IMR-90 (cell line): ENCODE measurements around the gene EXOC3L2. TPM values are rescaled to one million over a fixed set of nuclear protein-coding genes. Genes with fewer than 3 reads are reported as not detected.

Experiments used
- ATAC-seq: fragments of 200-7000 bp; cut with Tn5 transposase; 2 replicates; pipeline ENCODE4 v1.9.1; 2020; ENCODE audit warnings: low read depth, mild to moderate bottlenecking, moderate library complexity
- BruUV-seq: library from RNA; stranded (reverse); fragments of 400-500 nt; replicated peaks from 2 replicates; lab custom pipeline; 2021; lab: Mats Ljungman, UMichigan
- CTCF ChIA-PET: fragments of 300-600 bp; formaldehyde crosslinking; extraction: SDS; loops from one replicate; lab custom pipeline; 2021; ENCODE audit warnings: antibody characterized with exemption; lab: Yijun Ruan, JAX
- POLR2A ChIA-PET: fragments of 300-600 bp; sonication (Branson Sonifier 250); formaldehyde crosslinking; loops from one replicate; lab custom pipeline; 2022; ENCODE audit warnings: antibody characterized with exemption; ENCODE audit not compliant: unreplicated experiment; lab: Charles Lee
- DNase-seq: peaks from one replicate; pipeline ENCODE4 v3.0.0; 2013
- H2AFZ ChIP-seq: replicated peaks from 2 replicates; pipeline ENCODE3; 2013; ENCODE audit warnings: low read length, mild to moderate bottlenecking; ENCODE audit not compliant: poor library complexity
- H2AK5ac ChIP-seq: 2 replicates; pipeline ENCODE4 v1.6.1; 2013; ENCODE audit warnings: low read depth, low read length, inconsistent platforms
- H2AK9ac ChIP-seq: replicated peaks from 2 replicates; pipeline ENCODE3; 2013; ENCODE audit warnings: mild to moderate bottlenecking, low read depth, low read length, moderate library complexity; ENCODE audit not compliant: poor library complexity
- H2BK120ac ChIP-seq: 2 replicates; pipeline ENCODE4 v1.6.1; 2013; ENCODE audit warnings: low read depth, low read length, inconsistent platforms
- H2BK15ac ChIP-seq: 3 replicates; pipeline ENCODE4 v1.6.1; 2013; ENCODE audit warnings: low read depth, low read length, inconsistent platforms
- H2BK20ac ChIP-seq: 2 replicates; pipeline ENCODE4 v1.6.1; 2013; ENCODE audit warnings: low read depth, mild to moderate bottlenecking, inconsistent platforms, low read length, moderate library complexity
- H2BK5ac ChIP-seq: 2 replicates; pipeline ENCODE4 v1.6.1; 2013; ENCODE audit warnings: mild to moderate bottlenecking, low read depth, low read length, inconsistent platforms; ENCODE audit not compliant: poor library complexity, severe bottlenecking
- H3K14ac ChIP-seq: replicated peaks from 2 replicates; pipeline ENCODE4 v1.6.1; 2013; ENCODE audit warnings: low read depth, low read length, inconsistent platforms
- H3K18ac ChIP-seq: 2 replicates; pipeline ENCODE4 v1.6.1; 2013; ENCODE audit warnings: low read depth, low read length, control low read depth
- H3K23ac ChIP-seq: 2 replicates; pipeline ENCODE4 v1.6.1; 2013; ENCODE audit warnings: low read depth, low read length, inconsistent platforms
- H3K27ac ChIP-seq: 2 replicates; pipeline ENCODE4 v1.5.1; 2013; ENCODE audit warnings: mild to moderate bottlenecking, control low read depth, low read length; ENCODE audit not compliant: insufficient read depth
- H3K27me3 ChIP-seq: 2 replicates; pipeline ENCODE4 v1.6.1; 2013; ENCODE audit warnings: low read length; ENCODE audit not compliant: control insufficient read depth, insufficient read depth
- H3K36me3 ChIP-seq: 2 replicates; pipeline ENCODE4 v1.6.1; 2013; ENCODE audit warnings: low read length, mixed read lengths; ENCODE audit not compliant: control insufficient read depth, insufficient read depth
- H3K4ac ChIP-seq: 2 replicates; pipeline ENCODE4 v1.6.1; 2013; ENCODE audit warnings: low read depth, low read length, inconsistent platforms
- H3K4me1 ChIP-seq: 2 replicates; pipeline ENCODE4 v1.6.1; 2013; ENCODE audit warnings: low read length, mixed read lengths; ENCODE audit not compliant: control insufficient read depth, insufficient read depth
- H3K4me2 ChIP-seq: 2 replicates; pipeline ENCODE4 v1.6.1; 2013; ENCODE audit warnings: low read depth, mild to moderate bottlenecking, control low read depth, low read length, moderate library complexity
- H3K4me3 ChIP-seq: 2 replicates; pipeline ENCODE4 v1.5.1; 2013; ENCODE audit warnings: low read depth, mild to moderate bottlenecking, control low read depth, low read length, moderate library complexity; ENCODE audit not compliant: insufficient read depth
- H3K56ac ChIP-seq: 2 replicates; pipeline ENCODE4 v1.6.1; 2013; ENCODE audit warnings: low read length, inconsistent platforms; ENCODE audit not compliant: insufficient read depth; ENCODE audit errors: extremely low read depth
- H3K79me1 ChIP-seq, 2 experiments: 2 replicates each; pipeline ENCODE4 v1.6.1; 2013; ENCODE audit warnings: low read length in 2 of 2, inconsistent platforms in 1 of 2, low read depth in 1 of 2
- H3K9ac ChIP-seq: 2 replicates; pipeline ENCODE4 v1.6.1; 2013; ENCODE audit warnings: low read depth, low read length, control low read depth
- H3K9me1 ChIP-seq: 2 replicates; pipeline ENCODE4 v1.6.1; 2013; ENCODE audit warnings: low read length, inconsistent platforms; ENCODE audit not compliant: insufficient read depth
- H3K9me3 ChIP-seq: 2 replicates; pipeline ENCODE4 v1.6.1; 2013; ENCODE audit warnings: low read length; ENCODE audit not compliant: control insufficient read depth, insufficient read depth
- H4K20me1 ChIP-seq: 2 replicates; pipeline ENCODE4 v1.6.1; 2013; ENCODE audit warnings: low read length, inconsistent platforms; ENCODE audit not compliant: insufficient read depth
- H4K5ac ChIP-seq: 2 replicates; pipeline ENCODE4 v1.6.1; 2013; ENCODE audit warnings: mild to moderate bottlenecking, low read depth, low read length, control low read depth
- H4K8ac ChIP-seq, 2 experiments: 2 replicates each; pipeline ENCODE4 v1.6.1; 2013; ENCODE audit warnings: low read depth in 2 of 2, low read length in 2 of 2, control low read depth in 1 of 2, inconsistent platforms in 1 of 2
- H4K91ac ChIP-seq: 2 replicates; pipeline ENCODE4 v1.6.1; 2013; ENCODE audit warnings: low read depth, low read length, inconsistent platforms; ENCODE audit not compliant: insufficient read depth
- FOS ChIP-seq: fragments of 150-350 bp; IDR thresholded peaks from 2 replicates; pipeline ENCODE4 v1.6.1; 2016; ENCODE audit warnings: low read depth, low read length
- MAFK ChIP-seq: IDR thresholded peaks from 2 replicates; pipeline ENCODE4 v1.6.1; 2012; ENCODE audit warnings: low read depth, low read length, improper control_type of control experiment
- MXI1 ChIP-seq: IDR thresholded peaks from 2 replicates; pipeline ENCODE4 v1.6.1; 2012; ENCODE audit warnings: low read depth, mild to moderate bottlenecking, low read length, moderate library complexity, borderline replicate concordance
- NFE2L2 ChIP-seq: fragments of 150-350 bp; IDR thresholded peaks from 2 replicates; pipeline ENCODE4 v1.6.1; 2016; ENCODE audit warnings: low read depth, mild to moderate bottlenecking, low read length
- POLR2A ChIP-seq: IDR thresholded peaks from 2 replicates; pipeline ENCODE4 v1.6.1; 2012; ENCODE audit warnings: mild to moderate bottlenecking, low read depth, low read length
- WGBS, 2 experiments: methylation state at CpG; one replicate each; pipeline versions ENCODE4 v1.1.5 to v1.1.7; 2013; ENCODE audit warnings: missing lambda C conversion rate in 2 of 2; ENCODE audit not compliant: insufficient read length in 1 of 2; ENCODE audit errors: extremely low coverage in 2 of 2; 5-methylcytosine and 5-hydroxymethylcytosine counted together
- dilution Hi-C: fragments of 300-500 bp; cut with HindIII; formaldehyde crosslinking; loops from one replicate; pipeline ENCODE4 v1.14.3; 2018; ENCODE audit warnings: low sequenced_read_pairs; ENCODE audit not compliant: unreplicated experiment
- in situ Hi-C: fragments of 300-500 bp; cut with MboI; formaldehyde crosslinking; loops from 3 replicates; pipeline ENCODE4 v1.14.3; 2019; ENCODE audit warnings: low sequenced_read_pairs, inconsistent platforms, mixed read lengths
- intact Hi-C: fragments of 100-400 bp; cut with micrococcal nuclease; formaldehyde crosslinking; loops from 2 replicates; pipeline ENCODE4 v1.10.0; 2022
- polyA plus RNA-seq, 3 experiments: library from polyadenylated mRNA; depleted of rRNA; stranded (reverse); fragments of >200 nt; gene quantifications; 2 replicates each; pipeline ENCODE4 v1.2.3, GENCODE V29; 2012; ENCODE audit warnings: low replicate concordance in 1 of 3
- total RNA-seq: library from RNA; depleted of rRNA; stranded (reverse); fragments of >200 nt; gene quantifications from 2 replicates; pipeline ENCODE4 v1.2.3, GENCODE V29; 2012
- TF ChIP-seq, protein P1 (sequence below): fragments of 150-350 bp; IDR thresholded peaks from 2 replicates; pipeline ENCODE4 v1.6.1; 2016; ENCODE audit warnings: low read depth, mild to moderate bottlenecking, low read length, moderate library complexity, borderline replicate concordance
- TF ChIP-seq, protein P2 (sequence below): conservative IDR thresholded peaks from 2 replicates; pipeline ENCODE4 v1.5.1; 2012; ENCODE audit warnings: mild to moderate bottlenecking, low read depth, low read length, improper control_type of control experiment

EXOC3L2 gene
- total and polyA plus RNA-seq, 2 of the 4 experiments (the other 2 are of a cell fraction), result 0.03 TPM; not detected in 1

DNA sequence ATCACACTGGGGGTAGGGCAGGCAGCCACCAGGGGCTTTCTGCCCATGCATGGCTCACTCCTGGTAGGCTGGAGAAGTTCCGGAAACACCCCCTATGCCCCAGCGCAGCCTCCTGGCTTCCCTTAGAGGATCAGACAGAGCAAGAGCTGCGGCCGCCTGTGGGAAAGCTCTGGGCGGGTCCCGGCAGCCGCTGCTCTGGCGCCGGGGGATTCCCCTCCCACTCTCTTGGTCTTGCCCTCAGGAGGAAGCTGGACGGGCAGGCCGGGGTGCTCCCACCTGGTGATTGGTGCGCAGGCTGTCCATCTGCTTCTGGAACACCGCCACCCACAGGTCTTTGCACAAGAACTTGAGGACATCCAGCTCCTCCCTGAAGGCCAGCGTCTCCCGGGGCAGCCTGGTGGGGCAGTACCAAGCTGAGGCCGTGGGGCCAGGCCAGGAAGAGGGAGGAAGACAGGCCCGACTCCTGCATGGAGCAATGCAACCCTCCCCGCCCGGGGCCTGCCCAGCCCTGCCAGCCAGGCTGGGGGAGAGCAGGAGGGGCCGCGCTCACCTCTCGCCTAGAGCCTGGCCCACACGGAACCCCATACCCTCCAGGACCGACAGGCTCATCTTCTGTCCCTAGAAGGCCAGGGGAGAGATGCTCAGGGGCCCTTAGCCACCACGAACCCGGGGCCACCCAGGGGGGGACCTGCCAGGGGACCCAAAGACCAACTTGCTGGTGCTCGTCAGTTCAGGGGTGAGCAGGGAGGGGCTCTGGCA is 80.5 kb downstream of the EXOC3L2 start:
- Histone ChIP-seq H3K4me2 (no peak overlapping the region), H3K4me1 (peaks cover 2% of the 10 kb centered on the region; the same call in 1 of the 2 replicates)

More for the DNA sequence above, 80.5 kb downstream of the EXOC3L2 start:
- Histone ChIP-seq H3K9me3 (no peaks in the 10 kb centered on the region), H3K23ac (no peak overlapping the region), H3K79me1 (no peaks in the 10 kb centered on the region), H3K9me1 (no peaks in the 10 kb centered on the region), H2BK5ac (no peak overlapping the region), H2AFZ (peak overlapping the region; percentile 85), H2BK20ac (no peak overlapping the region), H3K27ac (no peak overlapping the region), H4K20me1 (peaks cover 5% of the 10 kb centered on the region; the same call in 1 of the 2 replicates), H3K27me3 (peaks cover 17% of the 10 kb centered on the region; the same call in 1 of the 2 replicates), H2BK15ac (no peak overlapping the region), H3K14ac (no peak overlapping the region), H3K9ac (no peak overlapping the region), H2BK120ac (no peak overlapping the region), H3K36me3 (no peaks in the 10 kb centered on the region), H4K5ac (no peak overlapping the region), H3K56ac (no peak overlapping the region), H3K18ac (no peak overlapping the region), H3K4me3 (no peak overlapping the region), H3K4ac (no peak overlapping the region), H2AK9ac (no peak overlapping the region), H4K8ac (no peak overlapping the region), H2AK5ac (no peak overlapping the region), H4K91ac (no peak overlapping the region)
- peak; percentile 46 for DNase-seq
- BruUV-seq, result no TSS peak
- in situ Hi-C loops (no loop called here), intact Hi-C loops (no loop called here), dilution Hi-C loops (no loop called here)
- TF ChIP-seq MXI1 (no peak), NFE2L2 (no peak), POLR2A (no peak), FOS (no peak), MAFK (no peak)
- TF ChIP-seq, protein P1, sequence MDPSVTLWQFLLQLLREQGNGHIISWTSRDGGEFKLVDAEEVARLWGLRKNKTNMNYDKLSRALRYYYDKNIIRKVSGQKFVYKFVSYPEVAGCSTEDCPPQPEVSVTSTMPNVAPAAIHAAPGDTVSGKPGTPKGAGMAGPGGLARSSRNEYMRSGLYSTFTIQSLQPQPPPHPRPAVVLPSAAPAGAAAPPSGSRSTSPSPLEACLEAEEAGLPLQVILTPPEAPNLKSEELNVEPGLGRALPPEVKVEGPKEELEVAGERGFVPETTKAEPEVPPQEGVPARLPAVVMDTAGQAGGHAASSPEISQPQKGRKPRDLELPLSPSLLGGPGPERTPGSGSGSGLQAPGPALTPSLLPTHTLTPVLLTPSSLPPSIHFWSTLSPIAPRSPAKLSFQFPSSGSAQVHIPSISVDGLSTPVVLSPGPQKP, result no peak
- TF ChIP-seq, protein P2, sequence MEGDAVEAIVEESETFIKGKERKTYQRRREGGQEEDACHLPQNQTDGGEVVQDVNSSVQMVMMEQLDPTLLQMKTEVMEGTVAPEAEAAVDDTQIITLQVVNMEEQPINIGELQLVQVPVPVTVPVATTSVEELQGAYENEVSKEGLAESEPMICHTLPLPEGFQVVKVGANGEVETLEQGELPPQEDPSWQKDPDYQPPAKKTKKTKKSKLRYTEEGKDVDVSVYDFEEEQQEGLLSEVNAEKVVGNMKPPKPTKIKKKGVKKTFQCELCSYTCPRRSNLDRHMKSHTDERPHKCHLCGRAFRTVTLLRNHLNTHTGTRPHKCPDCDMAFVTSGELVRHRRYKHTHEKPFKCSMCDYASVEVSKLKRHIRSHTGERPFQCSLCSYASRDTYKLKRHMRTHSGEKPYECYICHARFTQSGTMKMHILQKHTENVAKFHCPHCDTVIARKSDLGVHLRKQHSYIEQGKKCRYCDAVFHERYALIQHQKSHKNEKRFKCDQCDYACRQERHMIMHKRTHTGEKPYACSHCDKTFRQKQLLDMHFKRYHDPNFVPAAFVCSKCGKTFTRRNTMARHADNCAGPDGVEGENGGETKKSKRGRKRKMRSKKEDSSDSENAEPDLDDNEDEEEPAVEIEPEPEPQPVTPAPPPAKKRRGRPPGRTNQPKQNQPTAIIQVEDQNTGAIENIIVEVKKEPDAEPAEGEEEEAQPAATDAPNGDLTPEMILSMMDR, result no peak
- ChIA-PET POLR2A (no interaction called here), CTCF (no interaction called here)
- peak; percentile 72 for ATAC-seq
- 41% methylated on average over 14 of the region's 27 CpGs; no CpG with 5 or more reads in 1 of the 2 experiments for WGBS, 2 experiments
